ENCODE measurements around the gene VDAC1. TPM values are rescaled to one million over a fixed set of nuclear protein-coding genes. Genes with fewer than 3 reads are reported as not detected.

Gene VDAC1
- total RNA-seq, 1 donor from 2014 or later, result 158 TPM

- DNase-seq (no peak), ATAC-seq (ENCODE audit: low read depth) (no peak)
- ChIA-PET POLR2A (no interaction called here), CTCF (interaction anchor here (0.8 to 1.6 kb wide), 2 partner anchors 36 to 64 kb away, joined by 4 read pairs; no protein-coding TSS in a partner anchor)
- Mint-ChIP-seq H3K27ac (peak overlapping the region; percentile 95), H3K27me3 (no peaks in the 10 kb centered on the region), H3K4me1 (peaks cover 98% of the 10 kb centered on the region), H3K4me3 (peak overlapping the region; percentile 50), H3K9me3 (no peaks in the 10 kb centered on the region), H3K36me3 (ENCODE audit: low read depth) (no peaks in the 10 kb centered on the region)
- intact Hi-C loops (cut with micrococcal nuclease), result loop anchor here (5.0 to 10.0 kb wide), 2 partner anchors 169 to 1508 kb away; no protein-coding TSS in a partner anchor
- no peak for TF ChIP-seq CTCF (IDR thresholded peaks at IDR 0.05)
These were observed 71.6 kb downstream of the VDAC1 start for GRCh38 chr5:133933169-133933509.

- H3K4me3 Mint-ChIP-seq, result peak overlapping the region; percentile 50
- H3K27me3 Mint-ChIP-seq, result no peaks in the 10 kb centered on the region
- DNase-seq (peak; percentile 61), ATAC-seq (ENCODE audit: low read depth) (peak; percentile 68)
- H3K9me3 Mint-ChIP-seq, result no peaks in the 10 kb centered on the region
- peaks cover 98% of the 10 kb centered on the region for H3K4me1 Mint-ChIP-seq
- POLR2A ChIA-PET, result interaction anchor here (0.6 to 1.2 kb wide), 2 partner anchors 24 to 54 kb away, joined by 3 read pairs; no protein-coding TSS in a partner anchor
- CTCF ChIA-PET, result interaction anchor here (0.8 to 1.6 kb wide), 2 partner anchors 37 to 63 kb away, joined by 4 read pairs; no protein-coding TSS in a partner anchor
- peak overlapping the region; percentile 95 for H3K27ac Mint-ChIP-seq
- intact Hi-C loops (cut with micrococcal nuclease), result loop anchor here (1.0 to 10.0 kb wide), 3 partner anchors 36 to 1508 kb away; partner anchors contain the start of gene C5orf15
- no peaks in the 10 kb centered on the region for H3K36me3 Mint-ChIP-seq (ENCODE audit: low read depth)
- TF ChIP-seq CTCF (IDR thresholded peaks at IDR 0.05), result no peak
These were observed 72.2 kb downstream of the VDAC1 start for GRCh38 chr5:133932441-133933168.

GRCh38 chr5:133931546-133931945 lies 73.2 kb downstream of the VDAC1 start:
- ATAC-seq (ENCODE audit: low read depth) (no peak), DNase-seq (no peak)
- Mint-ChIP-seq H3K9me3 (no peaks in the 10 kb centered on the region), H3K27ac (peak overlapping the region; percentile 81), H3K4me1 (peaks cover 96% of the 10 kb centered on the region), H3K4me3 (no peak overlapping the region), H3K36me3 (ENCODE audit: low read depth) (no peaks in the 10 kb centered on the region), H3K27me3 (no peaks in the 10 kb centered on the region)
- ChIA-PET POLR2A (interaction anchor here (1.2 kb wide), 1 partner anchor 26 kb away, joined by 3 read pairs; no protein-coding TSS in a partner anchor), CTCF (interaction anchor here (1.6 kb wide), 1 partner anchor 38 kb away, joined by 4 read pairs; no protein-coding TSS in a partner anchor)
- no peak for TF ChIP-seq CTCF (IDR thresholded peaks at IDR 0.05)
- intact Hi-C loops (cut with micrococcal nuclease), result loop anchor here (2.0 to 10.0 kb wide), 3 partner anchors 15 to 1507 kb away; no protein-coding TSS in a partner anchor

GRCh38 chr5:133930813-133931090 lies 74.0 kb downstream of the VDAC1 start:
- H3K4me1 Mint-ChIP-seq, result peaks cover 89% of the 10 kb centered on the region
- POLR2A ChIA-PET, result interaction anchor here (0.7 to 2.9 kb wide), 6 partner anchors 8 to 1496 kb away, joined by 3 to 27 read pairs (median 7); no protein-coding TSS in a partner anchor
- ATAC-seq (ENCODE audit: low read depth), result no peak
- CTCF ChIA-PET, result interaction anchor here (1.2 kb wide), 1 partner anchor 8 kb away, joined by 3 read pairs; no protein-coding TSS in a partner anchor
- H3K36me3 Mint-ChIP-seq (ENCODE audit: low read depth), result no peaks in the 10 kb centered on the region
- no peak for TF ChIP-seq CTCF (IDR thresholded peaks at IDR 0.05)
- H3K9me3 Mint-ChIP-seq, result no peaks in the 10 kb centered on the region
- H3K27ac Mint-ChIP-seq, result peak overlapping the region; percentile 96
- intact Hi-C loops (cut with micrococcal nuclease), result loop anchor here (1.0 to 10.0 kb wide), 4 partner anchors 8 to 1506 kb away; no protein-coding TSS in a partner anchor
- H3K27me3 Mint-ChIP-seq, result no peaks in the 10 kb centered on the region
- peak overlapping the region; percentile 72 for H3K4me3 Mint-ChIP-seq
- no peak for DNase-seq

Data from activated B cell treated with CpG ODN at 0.5 μM for 24 hours (primary cell).